AG04449 (cell line): ENCODE measurements around the gene ACE.

ENCODE experiments used
- CTCF ChIA-PET: fragments of 350-600 bp; formaldehyde crosslinking; extraction: SDS; loops from one replicate; lab custom pipeline; 2021; ENCODE audit warnings: antibody characterized with exemption; lab: Yijun Ruan, JAX
- POLR2A ChIA-PET: fragments of 400-600, 350-600 bp; formaldehyde crosslinking; extraction: SDS; loops from one replicate; lab custom pipeline; 2020; ENCODE audit warnings: antibody characterized with exemption, inconsistent platforms; lab: Yijun Ruan, JAX
- DNase-seq: peaks from one replicate; pipeline ENCODE4 v3.0.0-alpha.2; 2010; ENCODE audit warnings: low read depth, low spot score
- H3K4me3 ChIP-seq: 2 replicates; pipeline ENCODE4 v1.5.1; 2011; ENCODE audit warnings: low read depth, mild to moderate bottlenecking, control low read depth, low read length
- TF ChIP-seq, protein P1 (sequence below): IDR thresholded peaks from one replicate; pipeline ENCODE4 v1.5.1; 2011; ENCODE audit warnings: mild to moderate bottlenecking, moderate library complexity, low read length, control low read depth, inconsistent platforms; ENCODE audit not compliant: insufficient read depth; ENCODE audit errors: missing control alignments

The ACE gene

DNA sequence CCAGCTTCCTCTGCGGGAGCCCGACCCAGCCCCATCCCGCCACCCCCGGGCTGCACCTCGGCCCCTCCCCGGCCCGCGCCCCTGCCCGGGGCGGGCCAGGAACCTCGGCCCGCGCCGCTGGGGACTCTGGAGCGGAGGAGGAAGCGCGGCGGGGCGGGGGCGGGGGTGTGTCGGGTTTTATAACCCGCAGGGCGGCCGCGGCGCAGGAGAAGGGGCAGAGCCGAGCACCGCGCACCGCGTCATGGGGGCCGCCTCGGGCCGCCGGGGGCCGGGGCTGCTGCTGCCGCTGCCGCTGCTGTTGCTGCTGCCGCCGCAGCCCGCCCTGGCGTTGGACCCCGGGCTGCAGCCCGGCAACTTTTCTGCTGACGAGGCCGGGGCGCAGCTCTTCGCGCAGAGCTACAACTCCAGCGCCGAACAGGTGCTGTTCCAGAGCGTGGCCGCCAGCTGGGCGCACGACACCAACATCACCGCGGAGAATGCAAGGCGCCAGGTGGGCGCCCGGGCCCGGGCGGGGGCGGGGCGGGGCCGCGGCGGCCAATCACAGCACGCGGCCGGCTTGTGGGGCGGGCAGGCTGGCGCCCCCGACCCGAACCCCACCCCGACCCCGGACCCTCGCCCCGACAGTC lies at the start of gene ACE:
ACE (plus strand) TSS at position 208 of the 626 bp plus-strand sequence; CDS start at position 242, 34 bp downstream.
- POLR2A ChIA-PET: no interaction called here
- CTCF ChIA-PET: interaction anchor here (6.6 to 7.8 kb wide), 3 partner anchors 10 to 52 kb away, joined by 71 to 251 read pairs (median 90); no protein-coding TSS in a partner anchor
- TF ChIP-seq, protein P1, sequence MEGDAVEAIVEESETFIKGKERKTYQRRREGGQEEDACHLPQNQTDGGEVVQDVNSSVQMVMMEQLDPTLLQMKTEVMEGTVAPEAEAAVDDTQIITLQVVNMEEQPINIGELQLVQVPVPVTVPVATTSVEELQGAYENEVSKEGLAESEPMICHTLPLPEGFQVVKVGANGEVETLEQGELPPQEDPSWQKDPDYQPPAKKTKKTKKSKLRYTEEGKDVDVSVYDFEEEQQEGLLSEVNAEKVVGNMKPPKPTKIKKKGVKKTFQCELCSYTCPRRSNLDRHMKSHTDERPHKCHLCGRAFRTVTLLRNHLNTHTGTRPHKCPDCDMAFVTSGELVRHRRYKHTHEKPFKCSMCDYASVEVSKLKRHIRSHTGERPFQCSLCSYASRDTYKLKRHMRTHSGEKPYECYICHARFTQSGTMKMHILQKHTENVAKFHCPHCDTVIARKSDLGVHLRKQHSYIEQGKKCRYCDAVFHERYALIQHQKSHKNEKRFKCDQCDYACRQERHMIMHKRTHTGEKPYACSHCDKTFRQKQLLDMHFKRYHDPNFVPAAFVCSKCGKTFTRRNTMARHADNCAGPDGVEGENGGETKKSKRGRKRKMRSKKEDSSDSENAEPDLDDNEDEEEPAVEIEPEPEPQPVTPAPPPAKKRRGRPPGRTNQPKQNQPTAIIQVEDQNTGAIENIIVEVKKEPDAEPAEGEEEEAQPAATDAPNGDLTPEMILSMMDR: no peak

DNA sequence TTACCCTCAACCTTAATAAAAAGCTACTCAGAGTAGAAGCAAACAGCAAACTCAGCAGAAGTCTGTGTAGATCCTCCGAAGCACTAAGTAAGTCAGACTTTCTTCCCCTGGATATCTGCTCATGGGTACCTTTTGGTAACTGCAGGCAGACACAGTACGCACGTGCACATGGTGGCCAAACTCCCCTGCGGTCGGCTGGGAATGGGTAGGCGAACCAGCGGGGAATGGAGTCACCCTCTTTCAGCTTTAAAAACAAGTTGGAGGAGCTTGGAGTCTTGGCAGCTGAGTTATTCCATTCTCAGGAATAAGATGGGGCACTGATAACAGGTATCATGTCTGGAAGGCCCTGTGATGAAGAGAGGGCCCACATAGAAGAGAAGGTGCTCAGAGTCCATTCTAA lies 47.1 kb upstream of the ACE start:
- H3K4me3 ChIP-seq: no peak overlapping the region
- ChIA-PET CTCF (interaction anchor here (1.0 to 15.7 kb wide), 6 partner anchors 10 to 181 kb away, joined by 3 to 398 read pairs (median 4); partner anchors contain the start of gene ACE), POLR2A (no interaction called here)
- no peak for DNase-seq
- TF ChIP-seq, protein P1: no peak

More for the DNA sequence above, at the start of gene ACE:
- peak within 1 kb of the TSS; percentile 55 for H3K4me3 ChIP-seq
- DNase-seq: no peak

DNA sequence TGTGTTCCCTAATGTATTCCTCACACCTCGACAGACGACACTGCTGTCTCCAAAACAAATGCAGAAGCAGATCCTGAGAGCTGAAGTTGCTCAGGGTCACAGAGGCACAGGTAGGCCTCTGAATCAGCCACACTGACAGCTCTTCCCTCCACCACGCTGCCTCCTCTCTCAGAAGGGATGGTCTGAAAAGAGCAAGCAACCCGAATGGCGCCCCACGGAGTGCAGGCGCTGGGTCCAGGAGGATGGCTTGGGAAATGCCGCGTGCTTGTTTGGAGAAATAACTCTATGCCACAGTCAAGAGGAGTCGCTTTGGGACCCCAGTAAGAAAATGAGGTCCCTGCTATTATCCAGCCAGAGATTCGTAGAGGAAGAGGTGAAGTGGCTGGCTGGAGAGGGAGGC lies 46.6 kb upstream of the ACE start:
- ChIA-PET POLR2A (no interaction called here), CTCF (interaction anchor here (1.0 to 15.7 kb wide), 6 partner anchors 11 to 180 kb away, joined by 3 to 398 read pairs (median 47); partner anchors contain the start of gene ACE)
- no peak for DNase-seq
- H3K4me3 ChIP-seq: no peak overlapping the region
- TF ChIP-seq, protein P1: no peak

DNA sequence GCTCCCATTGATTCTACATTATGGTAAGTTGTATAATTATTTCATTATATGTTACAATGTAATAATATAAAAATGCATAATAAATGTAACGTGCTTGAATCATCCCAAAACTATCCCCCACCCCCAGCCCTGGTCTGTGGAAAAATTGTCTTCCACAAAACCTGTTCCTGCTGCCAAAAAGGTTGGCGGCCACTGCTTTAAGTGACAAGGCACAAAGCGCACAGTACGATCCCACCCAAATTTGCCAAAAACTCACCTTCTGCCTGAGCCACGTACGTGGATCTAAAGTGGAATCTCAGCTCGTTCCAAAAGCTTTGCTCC lies 45.3 kb upstream of the ACE start:
- H3K4me3 ChIP-seq: no peak overlapping the region
- TF ChIP-seq, protein P1: no peak
- POLR2A ChIA-PET: interaction anchor here (0.5 kb wide), 1 partner anchor 1377 kb away, joined by 3 read pairs; no protein-coding TSS in a partner anchor
- no peak for DNase-seq
- CTCF ChIA-PET: interaction anchor here (0.7 to 15.7 kb wide), 10 partner anchors 8 to 190 kb away, joined by 3 to 398 read pairs (median 3); partner anchors contain the start of genes ACE and MAP3K3

DNA sequence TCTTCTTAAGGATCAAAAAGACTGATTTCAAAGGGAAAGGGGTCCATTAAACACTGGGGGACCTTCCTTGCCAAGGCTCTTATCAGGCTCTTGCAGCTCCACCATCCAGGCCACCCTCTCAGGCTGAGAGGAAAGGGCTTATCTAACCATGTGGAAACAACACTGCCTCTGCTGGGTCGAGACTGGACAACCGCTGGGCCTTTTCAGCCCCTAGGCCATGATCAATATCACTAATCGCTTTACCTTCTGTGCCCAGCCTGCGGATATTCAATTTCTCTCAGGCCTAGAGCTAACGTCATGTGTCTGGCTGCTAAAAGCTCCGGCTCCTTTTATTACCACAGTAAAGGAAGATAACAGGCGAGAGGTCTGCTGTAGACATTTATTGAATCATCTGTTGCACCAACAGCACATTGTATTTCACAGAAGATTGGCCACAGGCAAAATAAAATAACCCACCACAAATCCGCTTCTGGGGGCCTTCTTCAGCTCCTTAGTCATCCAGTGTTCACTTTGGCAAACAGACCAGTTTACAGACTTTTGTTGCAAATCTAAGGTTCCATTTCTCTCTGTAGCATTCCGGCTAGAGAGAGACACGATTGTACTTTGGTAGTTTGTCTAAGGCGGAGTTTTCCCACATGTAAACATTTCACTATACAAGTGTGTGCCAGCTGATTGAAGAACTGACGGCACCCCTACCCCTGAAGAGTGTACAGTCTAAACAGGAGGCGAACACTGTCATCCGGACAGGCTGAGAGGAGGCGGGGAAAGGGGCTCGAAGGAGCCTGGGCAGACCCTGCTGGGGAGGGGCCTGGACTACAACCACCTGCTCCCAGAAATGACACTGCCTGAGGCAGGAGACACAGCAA lies 44.7 kb upstream of the ACE start:
- TF ChIP-seq, protein P1: no peak
- DNase-seq: peak; percentile 33
- ChIA-PET POLR2A (interaction anchor here (0.5 kb wide), 1 partner anchor 1378 kb away, joined by 3 read pairs; no protein-coding TSS in a partner anchor), CTCF (interaction anchor here (0.7 to 15.7 kb wide), 12 partner anchors 8 to 190 kb away, joined by 3 to 398 read pairs (median 4); partner anchors contain the start of genes ACE, CYB561, MAP3K3 and TACO1)
- H3K4me3 ChIP-seq: no peak overlapping the region
